HAP-1 (cell line): ENCODE data around the gene SLC24A4.
"Not testable (repeated sequence)": the region's sequence is repeated elsewhere in the genome, so short reads cannot be mapped to it uniquely, and the experiment has no call there.

Experiments used
- DNase-seq, 2 experiments: peaks; one replicate each; pipeline ENCODE4 v3.0.0-alpha.2; 2016 to 2020; ENCODE audit warnings: low spot score in 2 of 2
- H3K27me3 ChIP-seq: fragments of 250-450 bp; sonication (Bioruptor Pico); 2 replicates; pipeline ENCODE4 v1.5.1; 2020; ENCODE audit warnings: low read depth, mild to moderate bottlenecking, moderate library complexity
- H3K36me3 ChIP-seq: fragments of 250-450 bp; sonication (Bioruptor Pico); replicated peaks from 2 replicates; pipeline ENCODE4 v1.5.1; 2020; ENCODE audit warnings: mild to moderate bottlenecking
- H3K4me1 ChIP-seq: fragments of 250-450 bp; sonication (Bioruptor Pico); 2 replicates; pipeline ENCODE4 v1.5.1; 2020; ENCODE audit warnings: mild to moderate bottlenecking
- H3K4me3 ChIP-seq: fragments of 250-450 bp; sonication (Bioruptor Pico); 2 replicates; pipeline ENCODE4 v1.5.1; 2020; ENCODE audit warnings: mild to moderate bottlenecking, moderate library complexity
- H3K9me3 ChIP-seq: fragments of 250-450 bp; sonication (Bioruptor Pico); 2 replicates; pipeline ENCODE4 v1.5.1; 2020; ENCODE audit warnings: mild to moderate bottlenecking, moderate library complexity
- in situ Hi-C: fragments of 300-500 bp; cut with MboI; formaldehyde crosslinking; loops from 3 replicates; pipeline ENCODE4 v1.14.3; 2020; ENCODE audit warnings: low sequenced_read_pairs, inconsistent platforms, mixed read lengths

Gene SLC24A4

DNA sequence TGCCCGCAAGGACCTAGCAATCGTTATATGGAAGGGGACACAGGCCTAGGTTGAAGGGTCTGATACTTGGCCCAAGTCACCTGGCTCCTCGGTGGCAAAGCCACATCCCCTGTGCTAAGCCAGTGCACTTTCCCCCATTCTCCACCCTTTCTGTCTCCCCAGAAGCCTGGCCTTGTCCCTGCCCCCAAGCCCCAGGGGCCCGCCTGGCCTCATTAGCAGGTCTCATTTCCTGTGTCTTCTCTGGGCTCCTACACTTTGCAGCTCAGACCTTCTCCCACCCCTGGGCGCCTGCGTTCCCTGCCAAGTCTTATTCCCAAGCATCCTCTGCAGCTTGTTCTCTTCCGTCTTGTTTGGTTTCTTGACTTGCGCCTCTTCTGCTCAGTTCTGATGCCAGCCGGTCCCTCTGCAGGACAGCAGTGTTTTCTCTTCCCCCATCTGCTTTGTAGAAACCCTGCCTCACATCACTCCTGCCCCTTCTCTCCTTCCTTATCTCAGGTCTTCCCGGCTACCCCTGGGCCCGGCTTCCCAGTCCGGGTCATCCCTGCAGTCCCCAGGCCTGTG lies 66.7 kb downstream of the SLC24A4 start:
- H3K27me3 ChIP-seq = no peaks in the 10 kb centered on the region
- no peaks in the 10 kb centered on the region for H3K9me3 ChIP-seq

DNA sequence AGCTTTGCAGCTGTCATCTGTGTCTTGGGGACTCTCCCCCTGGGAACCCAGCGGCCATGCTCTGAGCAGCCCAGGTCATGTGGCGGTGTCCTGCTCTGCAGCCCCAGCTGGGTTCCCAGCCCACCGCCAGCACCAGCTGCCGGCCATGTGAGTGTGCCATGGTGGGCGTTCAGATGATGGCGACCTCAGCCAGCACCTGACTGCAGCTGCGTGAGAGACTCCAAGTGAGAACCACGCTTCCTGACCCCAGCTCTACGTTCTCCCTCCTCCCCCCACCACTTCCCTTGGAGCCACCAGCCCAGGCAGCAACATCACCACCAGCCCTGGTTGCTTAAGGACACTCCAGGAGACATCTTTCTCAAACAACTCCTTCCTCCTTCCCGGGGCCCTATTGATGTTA lies 68.8 kb downstream of the SLC24A4 start:
- DNase-seq = no peak
- Histone ChIP-seq H3K27me3 (no peaks in the 10 kb centered on the region), H3K4me3 (no peak overlapping the region), H3K4me1 (no peaks in the 10 kb centered on the region), H3K9me3 (no peaks in the 10 kb centered on the region), H3K36me3 (no peaks in the 10 kb centered on the region)
- in situ Hi-C loops = no loop called here

More for the DNA sequence above, 66.7 kb downstream of the SLC24A4 start:
- Histone ChIP-seq H3K36me3 (no peaks in the 10 kb centered on the region), H3K4me1 (no peaks in the 10 kb centered on the region), H3K4me3 (no peak overlapping the region)
- no peak for DNase-seq
- in situ Hi-C loops = no loop called here

DNA sequence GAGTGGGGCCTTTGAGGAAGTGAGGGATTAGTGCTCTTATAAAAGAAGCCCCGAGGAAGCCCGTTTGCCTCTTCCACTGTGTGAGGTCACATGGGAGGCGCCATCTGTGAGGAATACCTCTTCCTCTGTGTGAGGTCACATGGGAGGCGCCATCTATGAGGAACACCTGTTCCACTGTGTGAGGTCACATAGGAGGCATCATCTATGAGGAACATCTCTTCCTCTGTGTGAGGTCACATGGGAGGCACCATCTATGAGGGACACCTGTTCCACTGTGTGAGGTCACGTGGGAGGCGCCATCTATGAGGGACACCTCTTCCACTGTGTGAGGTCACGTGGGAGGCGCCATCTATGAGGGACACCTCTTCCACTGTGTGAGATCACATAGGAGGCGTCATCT lies 69.7 kb downstream of the SLC24A4 start:
- in situ Hi-C loops = no loop called here
- no peaks in the 10 kb centered on the region for H3K27me3 ChIP-seq
- no peaks in the 10 kb centered on the region for H3K9me3 ChIP-seq
- no peak overlapping the region for H3K4me3 ChIP-seq
- DNase-seq = no peak
- no peaks in the 10 kb centered on the region for H3K36me3 ChIP-seq
- no peaks in the 10 kb centered on the region for H3K4me1 ChIP-seq

DNA sequence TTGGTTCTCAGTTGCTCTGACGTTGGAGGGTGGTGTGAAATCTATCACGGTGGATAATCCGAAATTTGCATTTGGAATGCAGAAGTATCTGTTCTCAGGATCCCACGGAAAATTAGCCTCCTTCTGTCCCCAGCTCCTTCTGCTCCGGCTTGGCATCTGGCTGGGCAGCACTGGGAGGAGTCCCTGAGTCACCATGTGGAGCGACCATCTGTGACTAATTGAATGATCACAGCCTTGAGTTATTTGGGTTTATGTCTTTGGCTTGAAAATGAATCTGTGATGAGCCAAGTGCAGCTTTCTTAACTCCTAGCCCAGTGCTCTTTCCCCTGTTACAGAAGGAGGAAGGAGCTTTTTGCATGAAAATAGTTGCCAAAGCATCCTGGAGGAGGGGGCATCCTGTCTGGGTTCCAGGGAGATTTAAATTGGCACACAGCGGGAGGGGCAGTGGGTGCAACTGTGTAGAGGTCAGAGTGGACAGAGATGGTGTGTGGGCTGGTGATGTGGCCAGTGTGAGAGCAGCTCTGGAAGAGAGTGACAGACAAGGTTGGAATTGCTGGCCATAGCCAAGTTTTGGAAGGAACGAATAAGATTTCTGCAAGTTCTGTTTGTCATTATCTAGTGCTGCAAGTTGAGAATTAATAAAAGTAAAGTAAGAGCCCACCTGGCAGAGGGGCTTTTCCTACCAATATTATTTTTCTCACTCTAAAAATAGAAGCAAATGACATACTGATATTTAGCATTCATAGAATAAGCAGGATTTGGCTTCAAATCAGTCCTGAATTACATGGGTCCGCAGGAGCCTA lies 74.4 kb downstream of the SLC24A4 start:
- H3K27me3 ChIP-seq = peaks cover 2% of the 10 kb centered on the region; the same call in 1 of the 2 replicates
- H3K4me1 ChIP-seq = no peaks in the 10 kb centered on the region
- H3K36me3 ChIP-seq = no peaks in the 10 kb centered on the region
- H3K9me3 ChIP-seq = no peaks in the 10 kb centered on the region
- no peak overlapping the region for H3K4me3 ChIP-seq
- in situ Hi-C loops = no loop called here
- no peak for DNase-seq

DNA sequence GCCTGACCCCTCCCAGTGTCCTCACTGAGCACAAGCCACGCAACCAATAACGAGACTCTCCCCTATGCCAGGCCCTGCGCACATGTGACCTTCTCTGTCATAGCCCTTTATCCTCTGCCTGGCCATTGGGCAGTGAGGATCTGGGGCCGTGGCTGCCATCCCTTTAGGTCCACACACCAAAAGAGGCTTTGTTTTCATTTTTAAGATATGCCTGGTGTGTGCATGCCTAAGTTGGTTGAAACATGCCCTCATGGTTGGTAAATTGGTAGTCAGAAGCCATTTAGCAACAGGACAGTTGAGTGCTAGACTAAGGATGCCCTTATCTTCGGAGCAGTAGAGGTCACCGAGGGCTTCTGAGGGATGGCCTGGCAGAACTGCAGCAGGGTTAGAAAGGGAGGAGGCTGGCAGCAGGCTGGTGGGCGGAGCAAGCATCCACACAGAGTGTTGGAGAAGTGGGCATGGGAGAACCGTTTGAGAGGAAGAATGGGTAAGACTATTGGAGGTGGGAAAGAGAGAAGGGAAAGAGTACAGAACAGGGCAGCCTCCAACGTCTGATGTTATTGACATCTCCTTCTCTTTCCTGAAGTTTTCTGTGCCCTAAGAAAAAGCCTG lies 75.1 kb downstream of the SLC24A4 start:
- no peak overlapping the region for H3K4me3 ChIP-seq
- in situ Hi-C loops = no loop called here

DNA sequence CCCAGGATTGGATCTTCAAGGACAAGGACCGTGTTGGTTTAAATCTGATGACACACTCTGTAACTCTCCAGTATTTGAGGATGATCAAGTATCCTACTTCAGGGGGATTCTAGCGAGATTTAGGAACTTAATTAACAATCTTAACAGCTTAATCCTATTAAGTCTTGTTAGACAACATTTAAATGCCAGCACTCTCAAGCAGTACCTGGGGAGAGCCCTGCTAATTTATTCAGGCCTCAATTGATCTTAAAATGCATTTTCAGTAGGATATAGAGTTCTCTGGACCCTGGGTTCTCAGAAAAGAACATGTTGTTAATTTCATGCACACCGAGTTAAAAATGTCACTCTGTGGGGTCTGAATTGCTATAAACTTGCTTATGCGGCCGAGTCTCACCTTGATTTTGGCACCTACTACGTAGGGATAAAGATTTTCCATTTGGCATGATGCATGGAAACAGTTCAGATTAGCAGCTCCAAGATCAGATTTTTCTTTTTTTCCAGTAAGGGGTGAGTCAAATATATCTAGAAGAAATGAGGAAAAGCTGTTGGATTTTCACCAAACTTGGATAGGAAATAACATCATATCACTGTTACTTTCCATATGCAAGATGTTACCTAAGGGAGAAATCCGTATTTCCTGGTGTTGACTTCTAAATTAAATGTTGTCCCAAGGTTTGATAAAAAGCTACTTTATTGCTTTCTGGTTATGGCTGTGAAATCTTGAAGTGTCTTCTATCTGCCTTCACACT lies 76.1 kb downstream of the SLC24A4 start:
- Histone ChIP-seq H3K4me3 (no peak overlapping the region), H3K9me3 (no peaks in the 10 kb centered on the region; the same call in 1 of the 2 replicates), H3K4me1 (no peaks in the 10 kb centered on the region), H3K36me3 (no peaks in the 10 kb centered on the region), H3K27me3 (peaks cover 2% of the 10 kb centered on the region; the same call in 1 of the 2 replicates)
- no peak for DNase-seq
- in situ Hi-C loops = no loop called here

More for the DNA sequence above, 75.1 kb downstream of the SLC24A4 start:
- H3K9me3 ChIP-seq = no peaks in the 10 kb centered on the region; the same call in 1 of the 2 replicates
- H3K36me3 ChIP-seq = no peaks in the 10 kb centered on the region
- DNase-seq = no peak
- H3K27me3 ChIP-seq = peaks cover 2% of the 10 kb centered on the region; the same call in 1 of the 2 replicates
- H3K4me1 ChIP-seq = no peaks in the 10 kb centered on the region

DNA sequence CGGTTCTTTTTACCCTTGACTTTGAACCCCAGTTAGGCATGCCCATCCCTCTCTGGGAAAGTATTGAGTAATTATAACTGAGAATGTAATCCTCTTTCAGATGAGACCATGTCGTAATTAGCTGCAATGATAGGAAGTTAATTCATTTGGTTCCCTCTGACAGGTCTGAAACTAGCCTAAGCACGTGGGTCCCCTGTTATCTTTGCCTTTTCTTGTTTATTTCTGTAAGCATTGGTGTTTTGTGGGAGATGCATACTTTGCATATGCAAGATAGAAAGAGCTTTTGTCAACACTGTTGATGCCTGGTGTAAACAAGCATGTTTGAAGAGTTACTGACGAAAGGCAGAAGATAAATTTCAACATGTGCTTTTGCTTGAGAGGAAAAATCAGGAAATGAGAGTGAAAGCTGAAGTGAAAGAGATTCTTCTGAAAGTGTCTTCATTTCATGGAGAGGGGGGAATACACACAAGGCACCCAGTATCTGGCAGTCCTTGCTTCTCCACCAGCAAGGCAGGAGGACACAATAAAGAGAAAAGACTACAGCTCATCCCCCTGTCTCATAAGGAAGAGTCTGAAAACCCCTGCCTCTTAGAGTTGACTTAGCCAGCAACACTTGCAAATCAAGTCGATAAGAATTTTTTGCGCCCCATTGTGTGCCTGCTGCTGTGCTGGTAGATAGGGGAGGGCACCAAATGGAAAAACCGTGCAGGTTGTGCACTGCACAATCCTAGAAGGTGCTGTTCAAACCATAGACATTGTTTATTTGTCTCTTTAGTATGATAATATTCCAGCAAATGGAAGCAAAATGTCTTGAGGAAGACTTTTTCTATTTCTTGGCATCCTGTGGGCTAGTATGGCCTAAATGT lies 77.8 kb downstream of the SLC24A4 start:
- H3K27me3 ChIP-seq = peaks cover 2% of the 10 kb centered on the region; the same call in 1 of the 2 replicates
- no peaks in the 10 kb centered on the region; the same call in 1 of the 2 replicates for H3K9me3 ChIP-seq

DNA sequence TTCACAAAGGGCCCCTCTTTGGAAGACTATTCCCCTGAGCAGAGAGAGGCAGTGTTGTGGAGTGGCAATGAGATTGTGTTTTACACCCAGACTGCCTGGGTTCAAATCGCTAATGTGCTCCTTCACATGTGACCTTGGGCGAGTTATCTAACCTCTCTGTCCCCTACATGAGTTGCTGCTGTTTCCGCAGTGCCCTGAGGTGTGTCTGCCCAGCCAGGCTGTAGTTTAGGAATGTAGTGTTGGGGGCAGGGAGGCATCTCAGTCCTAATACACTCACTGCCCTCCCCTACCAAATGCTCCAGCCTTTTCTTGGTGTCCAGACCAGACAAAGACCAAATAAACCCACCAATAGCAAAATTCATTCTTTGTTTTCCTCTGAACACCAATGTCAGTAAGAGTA lies 78.6 kb downstream of the SLC24A4 start:
- no peaks in the 10 kb centered on the region; the same call in 1 of the 2 replicates for H3K9me3 ChIP-seq
- no peak overlapping the region for H3K4me3 ChIP-seq
- H3K4me1 ChIP-seq = no peaks in the 10 kb centered on the region
- H3K27me3 ChIP-seq = peaks cover 2% of the 10 kb centered on the region; the same call in 1 of the 2 replicates
- H3K36me3 ChIP-seq = no peaks in the 10 kb centered on the region
- in situ Hi-C loops = no loop called here
- DNase-seq = no peak

More for the DNA sequence above, 77.8 kb downstream of the SLC24A4 start:
- H3K4me3 ChIP-seq = no peak overlapping the region
- in situ Hi-C loops = no loop called here
- H3K36me3 ChIP-seq = no peaks in the 10 kb centered on the region
- no peaks in the 10 kb centered on the region for H3K4me1 ChIP-seq
- no peak for DNase-seq

DNA sequence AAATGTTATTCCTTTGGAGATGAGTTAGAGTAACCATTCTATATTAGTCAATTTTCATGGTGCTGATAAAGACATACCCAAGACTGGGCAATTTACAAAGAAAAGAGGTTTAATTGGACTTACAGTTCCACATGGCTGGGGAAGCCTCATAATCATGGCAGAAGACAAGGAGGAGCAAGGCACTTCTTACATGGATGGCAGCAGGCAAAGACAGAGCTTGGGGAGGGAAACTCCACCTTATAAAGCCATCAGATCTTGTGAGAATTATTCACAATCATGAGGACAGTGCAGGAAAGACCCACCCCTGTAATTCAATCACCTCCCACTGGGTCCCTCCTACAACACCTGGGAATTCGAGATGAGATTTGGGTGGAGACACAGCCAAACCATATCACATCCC lies 79.5 kb downstream of the SLC24A4 start:
- H3K4me1 ChIP-seq = not testable (repeated sequence)

DNA sequence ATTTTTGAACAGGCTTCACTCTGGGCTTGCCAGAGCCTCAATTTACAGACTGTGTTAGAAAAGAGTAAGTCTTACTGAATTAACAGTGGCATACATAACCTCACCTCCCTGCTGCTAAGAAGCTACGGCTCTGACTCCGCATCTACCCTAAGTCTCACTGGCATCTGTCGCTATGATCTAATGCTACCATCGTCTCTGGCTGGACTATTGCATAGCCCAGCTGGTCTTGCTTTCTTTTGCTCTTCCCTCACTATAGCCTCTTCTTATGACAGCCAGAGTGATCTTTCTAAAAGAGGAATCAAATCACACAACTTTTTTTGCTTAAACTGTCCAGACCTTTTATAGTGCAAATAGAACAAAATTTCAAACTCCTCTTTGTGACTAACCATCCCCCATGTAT lies 81.1 kb downstream of the SLC24A4 start:
- Histone ChIP-seq H3K9me3 (no peaks in the 10 kb centered on the region; the same call in 1 of the 2 replicates), H3K36me3 (no peaks in the 10 kb centered on the region), H3K4me1 (no peaks in the 10 kb centered on the region), H3K4me3 (no peak overlapping the region), H3K27me3 (peaks cover 2% of the 10 kb centered on the region; the same call in 1 of the 2 replicates)
- DNase-seq = no peak
- in situ Hi-C loops = no loop called here

More for the DNA sequence above, 79.5 kb downstream of the SLC24A4 start:
- H3K36me3 ChIP-seq, in situ Hi-C loops, H3K9me3 ChIP-seq, H3K4me3 ChIP-seq, DNase-seq, H3K27me3 ChIP-seq: not testable (repeated sequence)

DNA sequence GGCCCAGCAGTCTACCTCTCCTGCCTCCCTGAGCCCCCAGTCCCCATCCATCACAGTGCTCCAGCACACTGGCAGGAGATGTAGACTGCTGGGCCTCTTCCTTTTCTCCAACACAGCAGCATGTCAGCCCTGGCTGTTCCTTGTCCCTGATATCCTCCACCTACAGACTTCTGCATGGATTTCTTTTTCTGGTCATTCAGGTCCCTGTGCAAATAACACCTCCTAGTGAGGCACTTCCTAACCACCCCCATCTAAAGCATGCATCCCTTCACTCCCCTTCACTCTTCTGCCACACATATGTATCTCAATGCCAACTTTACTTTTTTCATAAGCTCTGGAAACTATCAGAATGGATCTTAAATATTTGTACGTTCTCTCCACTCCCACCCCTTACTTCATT lies 81.5 kb downstream of the SLC24A4 start:
- no peak overlapping the region for H3K4me3 ChIP-seq
- no peaks in the 10 kb centered on the region for H3K36me3 ChIP-seq
- H3K4me1 ChIP-seq = no peaks in the 10 kb centered on the region
- peaks cover 1% of the 10 kb centered on the region; the same call in 1 of the 2 replicates for H3K9me3 ChIP-seq
- H3K27me3 ChIP-seq = peaks cover 2% of the 10 kb centered on the region; the same call in 1 of the 2 replicates
- in situ Hi-C loops = no loop called here
- no peak for DNase-seq

DNA sequence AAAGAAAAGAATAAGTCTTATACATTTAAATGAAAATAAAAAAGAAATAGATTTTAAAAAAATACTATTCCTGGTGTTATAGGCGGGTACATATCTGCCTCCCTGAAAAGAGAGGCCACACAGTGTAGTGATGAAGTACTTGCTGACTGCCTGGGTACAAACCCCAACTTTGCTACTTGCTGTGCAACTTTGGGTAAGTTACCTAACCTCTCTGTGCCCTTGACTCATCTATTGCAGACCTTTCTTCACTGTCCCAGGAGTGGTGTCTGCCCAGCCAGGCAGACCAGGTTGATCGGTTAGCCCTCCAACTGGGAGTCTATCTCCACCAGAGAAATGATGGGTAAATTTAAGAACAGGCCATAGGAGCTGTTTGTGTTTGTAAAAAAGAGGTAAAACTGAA lies 82.0 kb downstream of the SLC24A4 start:
- Histone ChIP-seq H3K4me1 (no peaks in the 10 kb centered on the region), H3K4me3 (no peak overlapping the region), H3K27me3 (peaks cover 2% of the 10 kb centered on the region; the same call in 1 of the 2 replicates), H3K9me3 (peaks cover 4% of the 10 kb centered on the region; the same call in 1 of the 2 replicates), H3K36me3 (no peaks in the 10 kb centered on the region)
- in situ Hi-C loops = no loop called here
- DNase-seq = no peak

DNA sequence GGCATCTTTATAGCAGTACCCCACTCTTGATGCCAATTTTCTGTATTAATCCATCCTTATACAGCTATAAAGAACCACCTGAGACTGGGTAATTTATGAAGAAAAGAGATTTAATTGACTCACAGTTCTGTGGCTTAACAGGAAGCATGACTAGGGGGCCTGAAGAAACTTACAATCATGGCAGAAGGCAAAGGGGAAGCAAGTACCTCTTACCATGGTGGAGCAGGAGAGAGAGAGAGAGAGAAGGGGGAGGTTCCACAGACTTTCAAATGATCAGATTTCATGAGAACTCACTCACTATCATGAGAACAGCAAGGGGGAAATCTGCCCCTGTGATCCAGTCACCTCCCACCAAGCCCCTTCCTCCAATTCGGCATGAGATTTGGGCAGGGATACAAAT lies 84.4 kb downstream of the SLC24A4 start:
- in situ Hi-C loops = no loop called here
- DNase-seq = no peak
- H3K4me3 ChIP-seq = no peak overlapping the region
- no peaks in the 10 kb centered on the region for H3K27me3 ChIP-seq
- H3K4me1 ChIP-seq = no peaks in the 10 kb centered on the region
- H3K9me3 ChIP-seq = peaks cover 4% of the 10 kb centered on the region; the same call in 1 of the 2 replicates
- H3K36me3 ChIP-seq = no peaks in the 10 kb centered on the region
